Germinal center (tissue), 1 donor: ENCODE measurements around the gene HNMT.

ENCODE experiments used
- DNase-seq: peaks from one replicate; pipeline ENCODE4 v3.0.0; 2012; ENCODE audit warnings: mixed read lengths, low spot score

HNMT gene

GRCh38 chr2:138058427-138058826 is 94.2 kb downstream of the HNMT start:
- DNase-seq, result no peak

- DNase-seq, result no peak
Observed at GRCh38 chr2:138059487-138060300, 95.4 kb downstream of the HNMT start.

- no peak for DNase-seq
Observed at GRCh38 chr2:138060301-138060635, 96.0 kb downstream of the HNMT start.

- DNase-seq, result no peak
Observed at GRCh38 chr2:138061961-138062360, 97.7 kb downstream of the HNMT start.

- no peak for DNase-seq
Observed at GRCh38 chr2:138063181-138063580, 98.9 kb downstream of the HNMT start.
